Measurements from ENCODE around the gene SLC46A1.

DNA sequence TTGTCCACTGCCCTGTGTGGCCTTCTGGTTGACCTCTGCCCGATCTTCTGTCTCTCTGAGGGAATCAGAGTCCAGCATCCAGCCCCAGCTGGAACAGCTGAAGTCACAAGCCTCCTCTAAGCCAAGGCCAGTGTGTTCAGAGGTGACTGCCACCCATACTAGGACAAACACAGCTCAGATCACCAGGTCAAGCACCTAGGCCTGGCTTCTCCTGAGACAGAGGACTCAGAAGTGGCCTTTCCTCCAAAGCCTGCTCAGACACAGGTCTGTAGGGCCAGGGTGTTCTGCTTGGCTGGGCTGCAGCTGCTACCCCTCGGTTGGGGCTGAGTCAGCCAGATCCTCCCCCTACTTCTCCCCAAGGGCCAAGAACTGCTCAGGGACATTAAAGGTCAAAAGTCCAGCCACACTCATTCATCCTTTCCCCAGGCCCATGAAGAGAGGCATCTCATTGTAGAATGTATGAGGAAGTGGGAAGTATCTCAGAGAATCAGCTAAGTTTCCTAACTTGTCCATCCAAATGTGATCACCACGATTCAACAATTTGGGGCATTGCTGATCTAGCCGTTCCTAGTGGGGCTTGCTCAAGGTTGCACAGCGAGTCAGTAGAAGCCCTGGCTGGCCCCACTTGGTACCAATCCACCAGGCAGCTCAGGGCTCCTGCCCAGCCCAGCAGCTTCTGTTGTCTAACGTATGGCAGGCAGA, 7.6 kb downstream of the SLC46A1 start:
- TF ChIP-seq CTCF (conservative IDR thresholded peaks at IDR 0.05; ENCODE audit: low read length): no peak
- no peak for TF ChIP-seq EZH2phosphoT487 (IDR thresholded peaks at IDR 0.05; ENCODE audit: borderline replicate concordance)
